ENCODE measurements around the gene FLII.

FLII gene

DNA sequence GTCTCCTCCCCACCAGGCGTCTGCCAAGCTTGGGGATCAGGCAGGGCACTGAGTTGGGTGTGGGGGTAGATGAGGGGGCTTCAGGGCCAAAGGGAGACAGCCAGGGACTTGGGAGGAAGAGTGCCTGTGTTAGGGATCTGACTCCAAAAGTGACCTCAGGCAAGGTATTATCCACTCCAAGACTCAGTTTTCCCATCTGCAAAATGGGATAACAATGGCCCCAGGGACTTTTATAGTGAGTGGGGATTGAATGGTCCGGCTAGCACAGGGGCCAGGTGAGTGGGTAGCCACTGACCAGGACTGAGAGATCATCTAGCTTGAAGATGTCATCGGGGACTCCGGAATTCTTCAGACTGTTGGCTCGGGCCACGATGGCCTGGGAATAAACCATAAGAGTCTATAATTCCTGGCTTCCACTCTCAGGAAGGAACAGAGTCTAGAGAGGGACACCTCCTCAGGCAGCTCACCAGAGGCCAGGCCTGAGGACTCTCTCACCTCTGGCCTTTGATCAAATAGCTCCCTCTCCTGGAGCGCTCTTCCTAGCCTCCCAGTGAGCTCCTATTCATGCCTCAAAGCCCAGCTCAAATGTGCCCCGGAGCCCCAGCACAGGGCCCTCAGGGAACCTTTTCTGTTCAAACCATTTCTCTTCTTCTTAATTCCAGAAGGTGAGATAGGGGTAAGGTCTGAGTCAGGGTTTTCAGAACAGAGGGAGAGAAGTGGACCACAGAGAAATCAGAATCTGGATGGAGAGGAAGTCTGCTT lies 3.5 kb downstream of the FLII start:
- H3K4me3 Mint-ChIP-seq: no peak overlapping the region
- H3K27ac Mint-ChIP-seq: no peak overlapping the region
- no peaks in the 10 kb centered on the region for H3K27me3 Mint-ChIP-seq (ENCODE audit: low read depth)
- peaks cover 15% of the 10 kb centered on the region for H3K4me1 Mint-ChIP-seq (ENCODE audit: low read depth)
- H3K9me3 Mint-ChIP-seq: no peaks in the 10 kb centered on the region
- H3K36me3 Mint-ChIP-seq (ENCODE audit: low read depth): peaks cover 44% of the 10 kb centered on the region
- DNase-seq (ENCODE audit: low spot score): no peak

DNA sequence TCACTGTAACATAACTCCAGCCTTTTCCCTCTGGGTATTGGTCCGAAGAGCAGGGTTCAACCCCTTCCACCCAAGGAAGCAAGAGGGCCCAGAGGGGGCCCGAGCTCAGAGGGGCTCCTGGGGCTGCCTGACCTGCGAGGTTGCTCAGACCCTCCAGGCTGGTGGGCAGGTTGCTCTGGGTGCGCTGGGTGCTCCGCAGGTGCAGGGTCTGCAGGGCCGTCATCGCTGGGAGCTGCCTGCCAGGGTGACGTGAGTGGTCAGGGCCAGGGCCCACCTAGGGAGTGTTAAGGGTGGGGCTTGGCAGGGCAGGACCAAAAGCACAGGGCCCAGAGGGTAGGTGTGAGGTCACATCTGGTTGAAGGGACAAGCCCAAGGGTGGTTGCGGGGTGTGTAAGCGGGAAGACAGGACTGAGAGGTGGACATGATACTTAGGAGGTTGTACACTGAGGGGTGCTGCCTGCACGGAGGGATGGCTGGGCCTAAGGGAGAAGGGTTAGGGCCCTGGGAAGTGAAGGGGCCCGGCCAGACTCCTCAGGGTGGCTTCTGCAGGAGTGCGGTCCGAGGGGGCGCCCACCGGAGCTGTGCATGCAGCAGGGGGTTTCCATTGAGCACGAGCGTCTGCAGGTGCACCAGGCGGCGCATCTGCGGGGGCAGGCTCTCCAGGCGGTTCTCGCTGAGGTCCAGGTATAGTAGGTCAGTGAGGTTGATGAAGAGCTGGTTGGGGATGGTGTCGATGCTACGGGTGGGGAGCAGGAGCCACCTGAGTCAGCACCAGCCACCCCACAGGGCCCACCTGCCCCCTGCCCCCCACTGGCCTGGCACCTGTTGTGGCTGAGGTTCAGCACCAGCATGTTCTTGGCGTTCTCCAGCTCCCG lies 4.4 kb downstream of the FLII start:
- Mint-ChIP-seq H3K27me3 (ENCODE audit: low read depth) (no peaks in the 10 kb centered on the region), H3K4me1 (ENCODE audit: low read depth) (peaks cover 13% of the 10 kb centered on the region), H3K4me3 (no peak overlapping the region), H3K9me3 (no peaks in the 10 kb centered on the region), H3K27ac (no peak overlapping the region), H3K36me3 (ENCODE audit: low read depth) (peaks cover 47% of the 10 kb centered on the region)
- no peak for DNase-seq (ENCODE audit: low spot score)

DNA sequence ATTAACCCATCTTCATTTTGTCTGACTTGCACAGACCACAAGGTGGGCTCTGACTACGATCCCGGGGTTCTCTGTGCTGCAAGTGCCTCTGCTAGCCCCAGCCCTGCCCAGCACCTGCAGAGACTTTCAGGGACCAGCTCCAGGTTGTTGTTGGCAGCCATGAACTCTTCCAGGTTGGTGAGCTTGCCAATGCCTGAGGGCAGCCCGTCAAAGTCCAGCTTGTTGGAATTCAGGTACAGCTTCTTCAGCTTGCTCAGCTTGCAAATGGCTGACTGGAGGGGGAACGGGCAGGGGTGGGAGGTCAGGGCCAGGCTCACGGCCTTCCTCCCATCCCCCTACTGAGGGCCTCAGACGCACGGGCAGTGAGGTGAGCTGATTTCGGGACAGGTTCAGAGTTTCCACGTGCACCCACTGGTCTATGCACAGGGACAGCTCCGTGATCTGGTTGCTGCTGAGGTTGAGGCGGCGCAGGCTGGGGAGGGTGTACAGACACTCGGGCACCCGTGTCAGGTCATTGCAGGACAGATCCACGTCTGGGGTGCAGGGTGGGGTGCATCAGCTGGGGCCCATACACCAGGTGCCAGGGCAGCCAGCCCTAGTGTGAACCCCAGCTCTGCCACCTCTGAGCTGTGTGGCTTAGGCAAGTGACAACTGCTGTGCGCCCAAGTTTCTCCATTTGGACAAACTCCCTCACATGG lies 5.2 kb downstream of the FLII start:
- no peak for DNase-seq (ENCODE audit: low spot score)
- Mint-ChIP-seq H3K4me3 (no peak overlapping the region), H3K27me3 (ENCODE audit: low read depth) (no peaks in the 10 kb centered on the region), H3K4me1 (ENCODE audit: low read depth) (peaks cover 13% of the 10 kb centered on the region), H3K27ac (no peak overlapping the region), H3K9me3 (no peaks in the 10 kb centered on the region), H3K36me3 (ENCODE audit: low read depth) (peaks cover 51% of the 10 kb centered on the region)

DNA sequence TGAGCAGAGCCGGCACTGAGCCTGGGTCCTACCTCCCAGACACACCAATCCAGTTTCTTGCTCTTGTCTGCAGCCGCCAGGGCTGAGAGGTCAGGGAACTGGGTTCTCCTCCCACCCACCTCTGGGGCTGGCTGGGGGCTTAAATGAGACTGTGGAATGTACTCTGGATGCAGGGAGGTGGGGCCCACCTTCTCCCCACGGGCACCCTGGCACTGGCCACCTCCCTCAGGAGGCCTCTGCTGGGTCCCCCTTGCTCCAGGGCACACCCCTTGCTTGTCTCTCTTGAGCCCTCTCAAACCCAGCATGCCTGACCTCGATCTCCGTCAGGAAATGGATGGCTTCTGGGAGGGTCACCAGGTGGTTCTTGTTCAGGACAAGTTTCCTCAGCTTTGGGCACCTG lies 6.4 kb downstream of the FLII start:
- peaks cover 54% of the 10 kb centered on the region for H3K36me3 Mint-ChIP-seq (ENCODE audit: low read depth)

DNA sequence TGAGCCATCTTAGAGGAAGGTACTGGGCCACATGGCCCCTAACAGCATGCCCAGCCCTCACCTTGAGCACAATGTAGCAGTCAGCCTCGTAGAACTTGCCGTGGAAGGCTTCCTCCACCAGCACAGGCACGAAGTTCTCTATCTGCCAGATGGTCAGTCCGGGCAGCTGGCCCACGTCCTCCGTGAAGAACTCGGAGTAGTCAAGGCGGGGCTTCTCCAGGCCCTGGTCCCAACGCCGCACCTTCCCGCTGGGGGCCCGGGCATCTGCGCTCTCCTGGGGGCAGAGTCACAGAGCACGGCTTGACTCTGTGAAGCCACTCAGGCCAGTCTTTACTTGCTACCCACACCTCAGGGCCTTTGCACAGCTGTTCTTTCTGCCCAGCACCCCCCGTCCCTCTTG lies 7.3 kb downstream of the FLII start:
- H3K9me3 Mint-ChIP-seq: no peaks in the 10 kb centered on the region
- H3K27ac Mint-ChIP-seq: no peak overlapping the region
- peaks cover 55% of the 10 kb centered on the region for H3K36me3 Mint-ChIP-seq (ENCODE audit: low read depth)

More for the DNA sequence above, 6.4 kb downstream of the FLII start:
- DNase-seq (ENCODE audit: low spot score): no peak
- H3K4me3 Mint-ChIP-seq: no peak overlapping the region
- H3K27me3 Mint-ChIP-seq (ENCODE audit: low read depth): no peaks in the 10 kb centered on the region
- no peak overlapping the region for H3K27ac Mint-ChIP-seq
- H3K9me3 Mint-ChIP-seq: no peaks in the 10 kb centered on the region
- H3K4me1 Mint-ChIP-seq (ENCODE audit: low read depth): peaks cover 8% of the 10 kb centered on the region

DNA sequence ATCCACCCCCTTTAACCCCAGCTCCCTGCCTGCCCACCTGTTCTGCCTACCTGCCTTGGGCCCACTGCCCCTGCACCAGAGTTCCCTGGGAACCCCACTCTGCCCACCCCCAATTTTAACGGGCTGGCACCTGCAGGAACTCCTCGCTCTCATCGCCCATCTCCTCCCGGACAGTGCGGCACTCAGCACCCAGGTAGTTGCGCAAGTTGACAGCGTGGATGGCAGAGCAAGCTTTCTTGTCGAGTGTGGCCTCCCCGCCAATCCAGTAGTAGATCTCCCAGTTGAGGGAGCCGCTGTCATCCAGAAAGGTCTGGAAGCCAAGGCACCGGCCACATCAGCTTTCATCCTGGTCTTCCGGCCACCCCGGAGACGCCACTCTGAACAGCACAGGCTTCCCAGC lies 7.8 kb downstream of the FLII start:
- peaks cover 51% of the 10 kb centered on the region for H3K36me3 Mint-ChIP-seq (ENCODE audit: low read depth)
- H3K27ac Mint-ChIP-seq: no peak overlapping the region
- H3K4me1 Mint-ChIP-seq (ENCODE audit: low read depth): peaks cover 2% of the 10 kb centered on the region
- no peaks in the 10 kb centered on the region for H3K9me3 Mint-ChIP-seq
- no peaks in the 10 kb centered on the region for H3K27me3 Mint-ChIP-seq (ENCODE audit: low read depth)
- H3K4me3 Mint-ChIP-seq: no peak overlapping the region
- no peak for DNase-seq (ENCODE audit: low spot score)

More for the DNA sequence above, 7.3 kb downstream of the FLII start:
- no peak overlapping the region for H3K4me3 Mint-ChIP-seq
- no peaks in the 10 kb centered on the region for H3K27me3 Mint-ChIP-seq (ENCODE audit: low read depth)
- no peak for DNase-seq (ENCODE audit: low spot score)
- H3K4me1 Mint-ChIP-seq (ENCODE audit: low read depth): peaks cover 4% of the 10 kb centered on the region

DNA sequence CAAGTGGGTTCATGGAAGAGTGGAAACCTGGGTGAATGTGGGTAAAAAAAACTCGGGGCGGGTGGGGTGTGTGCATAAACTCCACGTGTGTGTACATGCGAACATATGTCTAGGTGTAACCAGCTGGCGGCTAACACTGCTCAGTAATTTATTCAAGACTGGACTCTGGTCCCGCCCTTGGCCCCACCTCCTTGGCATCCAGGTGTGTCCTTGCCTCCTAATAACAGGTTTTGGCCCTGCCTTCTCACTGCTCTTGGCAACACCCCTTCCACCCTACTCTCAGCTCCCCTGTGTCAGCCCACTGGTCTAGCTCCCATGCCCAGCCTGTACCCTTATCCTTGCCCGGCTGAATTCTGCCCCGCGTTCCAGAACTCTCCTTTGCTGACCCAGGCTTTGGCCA lies 8.3 kb downstream of the FLII start:
- Mint-ChIP-seq H3K27me3 (ENCODE audit: low read depth) (no peaks in the 10 kb centered on the region), H3K4me1 (ENCODE audit: low read depth) (peaks cover 2% of the 10 kb centered on the region), H3K4me3 (no peak overlapping the region), H3K9me3 (no peaks in the 10 kb centered on the region), H3K27ac (no peak overlapping the region), H3K36me3 (ENCODE audit: low read depth) (peaks cover 53% of the 10 kb centered on the region)
- DNase-seq (ENCODE audit: low spot score): no peak

DNA sequence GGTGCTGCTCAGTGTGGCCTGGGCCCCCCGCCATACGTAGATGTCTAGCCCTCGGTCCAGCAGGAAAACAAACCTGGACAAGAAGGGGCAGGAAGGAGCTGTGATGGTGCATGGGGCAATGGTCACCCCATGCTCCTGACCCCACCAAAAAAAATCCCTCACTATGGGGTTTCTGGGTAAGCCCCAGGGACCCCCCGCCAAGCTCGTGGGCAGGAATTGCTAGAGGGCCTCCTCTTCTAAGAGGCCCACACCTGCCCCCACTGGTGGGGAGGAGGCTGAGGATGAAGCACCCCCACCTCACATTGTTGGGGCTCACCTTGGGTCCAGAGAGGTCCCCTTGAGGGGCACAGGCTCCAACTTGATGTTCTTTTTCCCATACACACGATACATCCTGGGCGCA lies 9.7 kb downstream of the FLII start:
- H3K36me3 Mint-ChIP-seq (ENCODE audit: low read depth): peaks cover 48% of the 10 kb centered on the region
- H3K27me3 Mint-ChIP-seq (ENCODE audit: low read depth): no peaks in the 10 kb centered on the region
- H3K9me3 Mint-ChIP-seq: no peaks in the 10 kb centered on the region
- DNase-seq (ENCODE audit: low spot score): no peak
- H3K4me1 Mint-ChIP-seq (ENCODE audit: low read depth): peaks cover 2% of the 10 kb centered on the region
- no peak overlapping the region for H3K27ac Mint-ChIP-seq
- H3K4me3 Mint-ChIP-seq: no peak overlapping the region

DNA sequence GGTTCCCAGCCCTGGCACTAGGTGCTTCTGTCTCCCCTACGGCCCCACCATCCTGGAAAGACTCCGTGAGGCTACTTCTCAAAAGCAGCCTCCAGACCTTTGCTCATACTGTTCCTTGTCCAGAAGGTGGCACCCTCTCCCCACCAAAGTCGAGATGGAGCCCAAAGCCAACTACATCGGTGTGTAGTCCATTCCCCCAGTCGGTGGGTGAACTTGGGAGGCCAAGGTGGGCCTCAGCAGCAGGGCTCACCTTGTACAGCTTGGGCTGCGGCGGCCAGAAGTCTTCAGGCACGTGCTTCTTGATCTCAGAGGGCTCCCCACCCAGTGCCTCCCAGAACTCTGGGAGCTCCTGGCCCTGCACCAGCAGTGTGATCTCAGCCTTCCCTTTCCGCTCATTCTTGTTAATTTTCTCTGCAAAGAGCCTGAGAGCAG lies 10.2 kb downstream of the FLII start:
- Mint-ChIP-seq H3K4me3 (no peak overlapping the region), H3K27ac (no peak overlapping the region), H3K9me3 (no peaks in the 10 kb centered on the region), H3K36me3 (ENCODE audit: low read depth) (peaks cover 43% of the 10 kb centered on the region), H3K27me3 (ENCODE audit: low read depth) (no peaks in the 10 kb centered on the region), H3K4me1 (ENCODE audit: low read depth) (peaks cover 2% of the 10 kb centered on the region)
- peak; percentile 41 for DNase-seq (ENCODE audit: low spot score)

DNA sequence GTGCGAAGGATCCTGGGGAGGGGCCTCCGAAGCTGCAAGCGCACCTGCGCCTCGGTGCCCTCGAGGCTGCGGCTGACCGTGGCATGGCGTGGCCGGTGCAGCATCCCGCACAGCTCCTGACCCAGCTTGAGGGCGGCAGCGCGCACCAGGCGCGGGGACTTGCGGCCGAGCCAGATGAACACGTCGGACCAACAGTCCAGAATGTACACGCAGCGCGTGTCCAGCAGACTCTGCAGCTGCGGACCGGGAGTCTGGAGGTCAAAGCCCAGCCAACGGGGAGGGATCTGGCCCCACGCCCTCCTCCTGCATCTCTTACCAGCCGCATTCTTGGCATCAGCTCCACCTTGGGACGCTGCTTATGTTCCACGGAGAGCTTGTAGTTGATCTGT lies 10.9 kb downstream of the FLII start:
- no peak for DNase-seq (ENCODE audit: low spot score)
- H3K36me3 Mint-ChIP-seq (ENCODE audit: low read depth): peaks cover 37% of the 10 kb centered on the region
- no peaks in the 10 kb centered on the region for H3K27me3 Mint-ChIP-seq (ENCODE audit: low read depth)
- no peaks in the 10 kb centered on the region for H3K9me3 Mint-ChIP-seq
- H3K4me1 Mint-ChIP-seq (ENCODE audit: low read depth): peaks cover 2% of the 10 kb centered on the region
- H3K27ac Mint-ChIP-seq: no peak overlapping the region
- no peak overlapping the region for H3K4me3 Mint-ChIP-seq

DNA sequence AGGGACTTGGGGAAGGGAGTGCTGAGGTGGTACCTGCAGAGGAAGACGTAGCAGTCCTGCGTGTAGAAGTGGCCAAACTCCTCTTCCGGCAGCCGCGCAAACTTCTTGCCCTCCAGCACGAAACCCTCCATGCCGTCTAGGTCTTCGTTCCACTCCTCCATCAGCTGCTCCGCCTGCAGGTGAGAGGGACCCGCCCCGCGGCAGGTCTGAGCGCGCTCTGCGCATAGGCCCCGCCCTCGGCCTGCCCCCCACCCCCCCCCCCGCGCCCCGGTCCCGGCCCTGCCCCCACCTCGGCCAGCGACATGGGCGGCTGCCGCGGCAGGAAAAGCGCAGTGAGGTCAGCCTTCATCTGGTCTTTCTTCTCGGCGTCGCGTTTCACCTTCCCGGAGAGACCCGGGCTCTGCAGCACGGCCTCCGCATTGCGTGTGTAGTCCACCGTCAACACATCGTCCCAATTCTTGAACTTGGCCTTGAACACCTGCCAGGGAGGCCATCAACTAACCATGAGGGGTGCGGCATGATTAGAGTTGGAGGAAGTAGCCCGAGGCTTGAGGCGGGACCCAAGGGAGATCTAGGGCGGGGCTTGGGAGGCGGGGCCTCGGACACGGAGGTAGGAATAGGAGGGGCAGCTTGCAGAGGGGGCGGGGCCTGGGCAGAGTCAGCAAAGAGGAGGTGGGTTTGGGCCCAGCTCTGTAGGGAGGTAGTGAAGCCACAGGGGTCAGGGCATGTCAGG lies 11.5 kb downstream of the FLII start:
- DNase-seq (ENCODE audit: low spot score): no peak
- peaks cover 2% of the 10 kb centered on the region for H3K4me1 Mint-ChIP-seq (ENCODE audit: low read depth)
- H3K36me3 Mint-ChIP-seq (ENCODE audit: low read depth): peaks cover 37% of the 10 kb centered on the region
- H3K27ac Mint-ChIP-seq: peak overlapping the region; percentile 19
- no peaks in the 10 kb centered on the region for H3K27me3 Mint-ChIP-seq (ENCODE audit: low read depth)
- H3K9me3 Mint-ChIP-seq: no peaks in the 10 kb centered on the region
- no peak overlapping the region for H3K4me3 Mint-ChIP-seq

DNA sequence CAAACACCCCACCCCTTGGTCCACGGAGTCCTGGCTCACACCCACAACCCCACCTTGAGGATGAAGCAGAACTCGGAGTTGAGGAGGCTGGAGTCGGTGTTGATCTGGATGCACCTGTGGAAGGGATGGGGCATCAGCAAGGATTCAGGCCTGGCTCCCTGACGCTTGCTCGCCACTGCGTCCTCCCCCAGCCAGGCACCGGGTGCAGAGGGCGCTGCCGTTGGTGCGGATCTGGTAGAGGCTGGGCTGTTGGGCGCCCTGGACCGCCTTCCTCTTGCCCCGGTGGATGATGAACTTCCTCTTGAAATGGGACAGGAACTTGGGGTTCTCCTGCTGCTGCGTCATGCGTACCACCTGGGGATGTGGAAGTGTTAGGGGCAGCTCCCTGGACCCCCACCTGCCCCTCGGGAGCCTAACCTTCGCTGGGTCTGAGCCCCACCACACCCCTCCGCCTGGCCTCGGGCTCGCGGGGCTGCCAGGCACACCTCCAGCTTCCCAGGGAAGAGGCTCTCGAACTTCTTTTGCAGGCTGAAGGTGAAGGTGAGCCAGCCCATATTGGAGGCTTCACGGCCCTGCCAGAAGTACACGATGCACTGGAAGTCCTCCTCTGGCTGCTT lies 12.3 kb downstream of the FLII start:
- H3K4me1 Mint-ChIP-seq (ENCODE audit: low read depth): peaks cover 2% of the 10 kb centered on the region
- H3K27ac Mint-ChIP-seq: no peak overlapping the region
- no peak for DNase-seq (ENCODE audit: low spot score)
- H3K9me3 Mint-ChIP-seq: no peaks in the 10 kb centered on the region
- no peak overlapping the region for H3K4me3 Mint-ChIP-seq
- peaks cover 34% of the 10 kb centered on the region for H3K36me3 Mint-ChIP-seq (ENCODE audit: low read depth)
- no peaks in the 10 kb centered on the region for H3K27me3 Mint-ChIP-seq (ENCODE audit: low read depth)

DNA sequence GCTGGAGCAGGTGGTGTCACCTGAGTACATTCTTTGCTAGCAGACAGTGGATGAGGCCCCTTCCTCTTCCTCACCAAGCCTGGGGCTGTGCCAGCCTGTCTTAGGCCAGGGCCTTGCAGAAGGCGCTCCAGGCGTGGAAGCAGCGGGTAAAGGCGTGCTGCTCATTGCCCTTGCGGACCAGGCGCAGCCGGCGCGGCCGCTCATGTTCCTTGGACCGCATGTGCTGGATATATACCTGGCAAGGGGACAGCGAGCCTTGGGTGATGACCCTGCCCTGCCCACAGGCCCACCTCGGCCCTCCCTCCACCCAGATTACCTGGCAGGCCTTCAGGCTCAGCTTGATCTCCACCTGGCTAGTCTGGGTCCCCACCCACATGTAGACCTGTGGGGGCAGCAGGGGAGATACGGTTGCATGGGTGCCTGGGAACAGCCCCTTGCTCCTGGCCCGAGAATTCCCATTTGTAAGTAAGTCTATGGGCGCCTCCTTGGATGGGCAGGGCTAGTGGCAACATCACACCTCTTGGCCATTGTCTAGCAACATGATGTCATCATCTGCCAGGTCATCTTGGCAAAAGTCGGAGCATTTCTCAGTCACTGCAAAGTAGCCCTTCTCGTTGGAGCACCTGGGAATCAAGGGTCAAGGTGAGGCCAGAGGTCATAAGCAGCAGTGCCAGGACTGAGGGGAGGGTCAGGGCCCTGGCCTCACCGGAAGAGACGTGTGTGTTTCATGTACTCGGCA lies 13.3 kb downstream of the FLII start:
- Mint-ChIP-seq H3K27ac (no peak overlapping the region), H3K36me3 (ENCODE audit: low read depth) (peaks cover 24% of the 10 kb centered on the region)

More for the DNA sequence above, 13.3 kb downstream of the FLII start:
- DNase-seq (ENCODE audit: low spot score): no peak
- no peaks in the 10 kb centered on the region for H3K9me3 Mint-ChIP-seq
- no peak overlapping the region for H3K4me3 Mint-ChIP-seq
- H3K4me1 Mint-ChIP-seq (ENCODE audit: low read depth): peaks cover 2% of the 10 kb centered on the region
- no peaks in the 10 kb centered on the region for H3K27me3 Mint-ChIP-seq (ENCODE audit: low read depth)
